ENCODE results near the gene TSC22D4. TPM values are rescaled to one million over a fixed set of nuclear protein-coding genes. Genes with fewer than 3 reads are reported as not detected.

The TSC22D4 gene
- total RNA-seq, 2 experiments from 2014 or later, result 78.5 to 85.7 TPM

DNA sequence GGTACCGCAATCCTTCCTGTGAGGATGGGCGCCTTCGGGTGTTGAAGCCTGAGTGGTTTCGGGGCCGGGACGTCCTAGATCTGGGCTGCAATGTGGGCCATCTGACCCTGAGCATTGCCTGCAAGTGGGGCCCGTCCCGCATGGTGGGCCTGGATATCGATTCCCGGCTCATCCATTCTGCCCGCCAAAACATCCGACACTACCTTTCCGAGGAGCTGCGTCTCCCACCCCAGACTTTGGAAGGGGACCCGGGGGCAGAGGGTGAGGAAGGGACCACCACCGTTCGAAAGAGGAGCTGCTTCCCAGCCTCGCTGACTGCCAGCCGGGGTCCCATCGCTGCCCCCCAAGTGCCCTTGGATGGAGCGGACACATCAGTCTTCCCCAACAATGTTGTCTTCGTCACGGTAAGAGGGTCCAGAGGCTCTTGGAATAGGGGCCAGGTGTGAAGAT, 47.7 kb downstream of the TSC22D4 start:
- peak overlapping the region; percentile 88 for H3K27ac Mint-ChIP-seq
- H3K9me3 Mint-ChIP-seq (ENCODE audit: low read depth), result peaks cover 5% of the 10 kb centered on the region
- CTCF ChIA-PET, result no interaction called here
- DNase-seq, result no peak
- peaks cover 52% of the 10 kb centered on the region for H3K4me1 Mint-ChIP-seq
- POLR2A ChIA-PET, result interaction anchor here (0.6 to 1.3 kb wide), 3 partner anchors 265 to 305 kb away, joined by 3 to 4 read pairs (median 4); no protein-coding TSS in a partner anchor
- no peak for ATAC-seq
- H3K4me3 Mint-ChIP-seq, result peak overlapping the region; percentile 77
- intact Hi-C loops (cut with DNase I, micrococcal nuclease), result loop anchor here in 1 of 2 experiments (10.0 kb wide), 1 partner anchor 243 kb away; the partner anchor contains the start of gene GNB2
- H3K27me3 Mint-ChIP-seq, result no peaks in the 10 kb centered on the region
- peaks cover 56% of the 10 kb centered on the region for H3K36me3 Mint-ChIP-seq (ENCODE audit: low read depth)

DNA sequence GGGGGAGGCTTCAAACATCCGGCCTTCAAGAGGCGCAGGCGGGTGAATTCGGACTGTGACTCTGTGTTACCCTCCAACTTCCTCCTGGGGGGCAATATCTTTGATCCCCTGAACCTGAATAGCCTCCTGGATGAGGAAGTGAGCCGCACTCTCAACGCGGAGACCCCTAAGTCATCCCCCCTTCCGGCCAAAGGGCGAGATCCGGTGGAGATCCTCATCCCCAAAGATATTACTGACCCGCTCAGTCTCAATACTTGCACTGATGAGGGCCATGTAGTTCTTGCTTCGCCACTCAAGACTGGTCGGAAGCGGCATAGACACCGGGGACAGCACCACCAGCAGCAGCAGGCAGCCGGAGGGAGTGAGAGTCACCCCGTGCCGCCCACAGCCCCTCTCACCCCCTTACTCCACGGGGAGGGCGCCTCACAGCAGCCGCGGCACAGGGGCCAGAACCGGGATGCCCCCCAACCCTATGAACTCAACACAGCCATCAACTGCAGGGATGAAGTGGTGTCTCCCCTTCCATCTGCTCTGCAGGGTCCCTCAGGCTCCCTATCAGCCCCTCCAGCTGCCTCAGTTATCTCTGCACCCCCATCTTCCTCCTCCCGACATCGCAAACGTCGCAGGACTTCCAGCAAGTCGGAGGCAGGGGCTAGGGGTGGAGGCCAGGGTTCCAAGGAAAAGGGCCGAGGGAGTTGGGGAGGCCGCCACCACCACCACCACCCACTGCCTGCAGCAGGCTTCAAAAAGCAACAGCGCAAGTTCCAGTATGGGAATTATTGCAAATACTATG, 48.3 kb downstream of the TSC22D4 start:
- Mint-ChIP-seq H3K36me3 (ENCODE audit: low read depth) (peaks cover 54% of the 10 kb centered on the region), H3K4me3 (peak overlapping the region; percentile 77), H3K27ac (peak overlapping the region; percentile 93), H3K9me3 (ENCODE audit: low read depth) (peaks cover 5% of the 10 kb centered on the region), H3K4me1 (peaks cover 52% of the 10 kb centered on the region), H3K27me3 (no peaks in the 10 kb centered on the region)
- POLR2A ChIA-PET, result interaction anchor here (0.6 to 1.3 kb wide), 7 partner anchors 155 to 814 kb away, joined by 3 to 5 read pairs (median 4); partner anchors contain the start of genes FBXO24 and LRCH4
- intact Hi-C loops (cut with DNase I, micrococcal nuclease), result loop anchor here in 1 of 2 experiments (10.0 kb wide), 1 partner anchor 244 kb away; the partner anchor contains the start of gene GNB2
- CTCF ChIA-PET, result interaction anchor here (0.8 to 1.1 kb wide), 2 partner anchors 97 to 155 kb away, joined by 3 read pairs; partner anchors contain the start of genes FBXO24 and LRCH4
- ATAC-seq (peak; percentile 3), DNase-seq (peak; percentile 76)

DNA sequence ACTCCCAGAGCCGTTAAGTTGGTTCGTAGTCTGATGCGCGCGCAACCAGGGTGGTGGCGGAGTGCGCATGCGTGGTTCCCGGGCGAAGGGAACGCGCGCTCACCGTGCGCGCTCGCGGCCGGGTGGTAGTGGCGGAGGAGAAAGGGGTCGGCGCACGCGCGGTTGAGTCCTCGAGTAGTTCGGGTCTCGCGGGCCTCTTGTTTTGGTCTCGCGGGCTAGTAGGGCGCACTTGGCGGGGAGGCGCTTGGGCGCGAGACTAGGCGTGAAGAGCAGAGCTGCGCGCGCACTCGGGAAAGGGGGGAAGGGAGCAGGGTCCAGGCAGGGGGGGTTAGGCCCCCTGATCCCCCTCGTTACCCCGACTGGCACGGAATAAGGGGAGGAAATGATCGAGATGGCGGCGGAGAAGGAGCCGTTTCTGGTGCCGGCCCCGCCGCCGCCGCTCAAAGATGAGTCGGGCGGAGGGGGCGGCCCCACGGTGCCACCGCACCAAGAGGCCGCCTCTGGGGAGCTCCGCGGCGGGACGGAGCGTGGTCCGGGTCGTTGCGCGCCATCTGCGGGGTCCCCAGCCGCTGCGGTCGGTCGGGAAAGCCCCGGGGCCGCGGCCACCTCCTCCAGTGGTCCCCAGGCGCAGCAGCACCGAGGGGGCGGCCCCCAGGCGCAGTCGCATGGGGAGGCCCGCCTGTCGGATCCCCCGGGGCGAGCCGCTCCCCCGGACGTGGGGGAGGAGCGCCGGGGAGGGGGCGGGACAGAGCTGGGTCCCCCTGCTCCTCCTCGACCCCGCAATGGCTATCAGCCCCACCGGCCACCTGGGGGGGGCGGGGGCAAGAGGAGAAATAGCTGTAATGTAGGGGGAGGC, 49.1 kb downstream of the TSC22D4 start, which contains the start of gene MEPCE:
TSS of gene MEPCE (plus strand) at position 195 of the 856 bp plus-strand sequence. CDS start at position 383, 188 bp downstream.
- ChIA-PET CTCF (interaction anchor here (0.6 to 1.1 kb wide), 3 partner anchors 98 to 168 kb away, joined by 3 to 5 read pairs (median 3); partner anchors contain the start of genes FBXO24 and LRCH4), POLR2A (interaction anchor here (0.6 to 2.2 kb wide), 23 partner anchors 8 to 925 kb away, joined by 3 to 22 read pairs (median 4); partner anchors contain the start of genes AGFG2, FBXO24, LAMTOR4 and LRCH4)
- Mint-ChIP-seq H3K9me3 (ENCODE audit: low read depth) (peaks cover 5% of the 10 kb centered on the region), H3K27me3 (no peaks in the 10 kb centered on the region), H3K36me3 (ENCODE audit: low read depth) (peaks cover 47% of the 10 kb centered on the region), H3K4me1 (peaks cover 51% of the 10 kb centered on the region), H3K27ac (peak within 1 kb of the TSS; percentile 100), H3K4me3 (peak within 1 kb of the TSS; percentile 88)
- intact Hi-C loops (cut with DNase I, micrococcal nuclease), result loop anchor here (1.0 to 10.0 kb wide), 12 partner anchors 20 to 437 kb away; partner anchors contain the start of genes AGFG2 (in 1 of the 2), COPS6 (in 1 of the 2), FBXO24 (in 1 of the 2) and GNB2 (in 1 of the 2)
- peak; percentile 97 for DNase-seq
- peak; percentile 45 for ATAC-seq

DNA sequence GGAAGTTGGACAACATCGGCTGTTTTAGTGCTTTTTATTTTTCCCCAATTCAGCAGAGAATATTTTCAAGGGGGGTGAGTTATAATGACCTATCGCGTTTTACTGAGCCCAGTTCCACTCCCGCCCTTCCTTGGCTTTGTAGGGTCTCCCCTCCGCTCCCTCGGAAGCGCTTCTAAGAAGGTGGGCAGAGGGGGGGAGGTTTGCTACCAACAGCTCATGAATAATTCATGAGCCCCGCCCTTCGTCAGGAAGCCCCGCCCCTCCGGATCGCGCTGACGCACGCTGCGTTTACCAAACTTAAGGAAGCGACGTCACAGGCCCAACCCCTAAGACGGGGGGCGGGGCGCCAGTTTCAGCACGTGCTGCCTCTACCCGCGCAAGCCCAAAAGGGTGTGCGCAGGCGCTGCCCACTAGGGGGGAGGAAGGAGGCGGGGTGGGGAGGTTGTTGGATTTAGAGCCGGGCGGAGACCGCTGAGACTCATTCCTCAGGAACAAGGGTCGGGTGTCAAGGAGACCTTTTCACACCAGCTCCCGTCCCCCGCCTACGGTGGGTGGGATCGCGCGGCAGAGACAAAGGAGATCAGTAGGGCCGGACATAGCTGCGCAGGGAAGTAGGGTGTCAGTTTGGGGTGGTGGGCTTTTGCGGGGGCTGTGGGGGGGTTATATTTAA, 49.9 kb downstream of the TSC22D4 start:
- ATAC-seq (peak; percentile 70), DNase-seq (peak; percentile 100)
- CTCF ChIA-PET, result interaction anchor here (0.6 to 0.8 kb wide), 2 partner anchors 87 to 99 kb away, joined by 3 to 4 read pairs; no protein-coding TSS in a partner anchor
- Mint-ChIP-seq H3K9me3 (ENCODE audit: low read depth) (peaks cover 5% of the 10 kb centered on the region), H3K27ac (peak overlapping the region; percentile 100), H3K36me3 (ENCODE audit: low read depth) (peaks cover 40% of the 10 kb centered on the region), H3K4me3 (peak overlapping the region; percentile 88), H3K4me1 (peaks cover 43% of the 10 kb centered on the region), H3K27me3 (no peaks in the 10 kb centered on the region)
- POLR2A ChIA-PET, result interaction anchor here (0.6 to 2.2 kb wide), 26 partner anchors 8 to 924 kb away, joined by 3 to 22 read pairs (median 4); partner anchors contain the start of genes AGFG2, AP4M1, FBXO24 and LAMTOR4
- intact Hi-C loops (cut with DNase I, micrococcal nuclease), result loop anchor here (1.0 to 2.0 kb wide), 26 partner anchors 7 to 1021 kb away; partner anchors contain the start of genes AGFG2 (in 1 of the 2), AP4M1 (in 1 of the 2), BUD31 (in 1 of the 2) and CNPY4 (in 1 of the 2)

DNA sequence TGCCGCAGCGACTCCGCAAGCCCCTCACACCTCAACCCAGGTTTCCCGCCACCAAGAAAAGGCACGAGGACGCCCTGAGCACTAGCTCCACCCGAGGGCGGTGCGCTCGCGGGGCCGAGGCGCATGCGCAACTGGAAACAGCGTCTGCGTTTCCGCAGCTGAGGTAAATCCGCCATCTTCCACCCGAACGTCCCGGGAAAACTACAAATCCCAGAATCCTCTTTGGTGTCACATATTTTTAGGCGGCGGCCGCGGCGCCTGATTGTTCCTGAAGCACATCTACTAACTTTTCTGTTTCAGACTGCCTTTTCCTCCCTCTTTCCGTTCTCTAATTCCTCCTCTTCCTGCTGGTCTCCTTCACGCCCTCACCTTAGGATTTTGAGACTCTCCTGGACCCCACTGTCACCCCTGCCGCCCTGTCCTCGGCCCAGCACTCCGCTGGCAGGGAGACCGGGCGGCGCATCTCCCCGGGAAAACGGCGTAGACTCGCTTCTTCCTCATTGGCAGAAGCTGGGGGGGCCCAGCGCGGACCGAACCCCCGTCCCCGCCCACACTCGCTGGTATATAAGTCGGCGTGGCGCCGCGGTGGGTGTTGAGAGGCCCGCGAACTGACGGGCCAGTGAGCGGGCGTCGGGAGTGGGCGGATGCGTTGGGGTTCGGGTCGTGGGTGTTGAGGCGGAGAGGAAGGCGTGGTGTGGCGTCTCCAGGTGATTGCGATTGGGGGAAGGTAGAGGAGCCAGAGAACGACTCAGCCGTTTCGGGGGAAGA, 50.6 kb downstream of the TSC22D4 start, which contains the start of gene ZCWPW1:
TSS of gene ZCWPW1 (minus strand) at position 505 of the 768 bp plus-strand sequence. CDS start 8,054 bp downstream, outside the sequence.
- Mint-ChIP-seq H3K4me3 (peak within 1 kb of the TSS; percentile 88), H3K4me1 (peaks cover 36% of the 10 kb centered on the region), H3K9me3 (ENCODE audit: low read depth) (peaks cover 5% of the 10 kb centered on the region), H3K27ac (peak within 1 kb of the TSS; percentile 100), H3K27me3 (no peaks in the 10 kb centered on the region), H3K36me3 (ENCODE audit: low read depth) (peaks cover 33% of the 10 kb centered on the region)
- POLR2A ChIA-PET, result interaction anchor here (0.6 to 2.2 kb wide), 27 partner anchors 8 to 924 kb away, joined by 3 to 22 read pairs (median 4); partner anchors contain the start of genes AGFG2, AP4M1, FBXO24 and LAMTOR4
- intact Hi-C loops (cut with DNase I, micrococcal nuclease), result loop anchor here (1.0 to 2.0 kb wide), 21 partner anchors 8 to 1020 kb away; partner anchors contain the start of genes AP4M1 (in 1 of the 2), BUD31 (in 1 of the 2), CNPY4 (in 1 of the 2) and COPS6 (in 1 of the 2)
- DNase-seq (peak; percentile 98), ATAC-seq (peak; percentile 60)
- CTCF ChIA-PET, result interaction anchor here (0.6 to 1.0 kb wide), 3 partner anchors 88 to 325 kb away, joined by 3 to 4 read pairs (median 3); no protein-coding TSS in a partner anchor

DNA sequence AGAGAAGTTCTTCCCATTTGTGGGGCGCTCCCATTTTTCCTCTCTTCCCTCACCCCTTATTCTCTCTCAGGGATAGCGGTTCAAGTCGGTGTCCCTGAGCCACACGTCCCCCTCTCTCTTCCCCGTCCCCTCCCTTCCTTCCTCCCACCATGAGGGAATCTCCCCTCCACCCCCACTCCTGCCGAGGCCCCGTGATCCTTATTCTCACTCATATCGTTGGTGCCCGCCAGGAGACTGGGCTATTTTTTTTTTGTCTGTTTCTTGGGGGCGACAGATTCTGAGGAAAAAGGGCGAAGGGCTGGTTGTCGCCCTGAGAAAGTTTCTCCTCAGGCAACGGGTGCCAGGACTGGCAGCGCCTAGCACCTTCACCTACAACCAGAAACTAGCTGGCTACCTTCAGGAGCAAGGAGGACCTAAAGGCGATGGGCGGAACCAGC, 51.2 kb downstream of the TSC22D4 start:
- Mint-ChIP-seq H3K27ac (peak overlapping the region; percentile 100), H3K27me3 (no peaks in the 10 kb centered on the region), H3K9me3 (ENCODE audit: low read depth) (peaks cover 5% of the 10 kb centered on the region), H3K4me1 (peaks cover 30% of the 10 kb centered on the region), H3K4me3 (peak overlapping the region; percentile 88), H3K36me3 (ENCODE audit: low read depth) (peaks cover 27% of the 10 kb centered on the region)
- ChIA-PET CTCF (interaction anchor here (1.0 kb wide), 1 partner anchor 325 kb away, joined by 3 read pairs; no protein-coding TSS in a partner anchor), POLR2A (interaction anchor here (0.6 to 2.2 kb wide), 11 partner anchors 9 to 923 kb away, joined by 3 to 22 read pairs (median 5); partner anchors contain the start of genes FBXO24, LAMTOR4, LRCH4 and POP7)
- no peak for DNase-seq
- no peak for ATAC-seq
- intact Hi-C loops (cut with DNase I, micrococcal nuclease), result loop anchor here (1.0 to 2.0 kb wide), 21 partner anchors 9 to 1019 kb away; partner anchors contain the start of genes AP4M1 (in 1 of the 2), BUD31 (in 1 of the 2), CNPY4 (in 1 of the 2) and COPS6 (in 1 of the 2)

DNA sequence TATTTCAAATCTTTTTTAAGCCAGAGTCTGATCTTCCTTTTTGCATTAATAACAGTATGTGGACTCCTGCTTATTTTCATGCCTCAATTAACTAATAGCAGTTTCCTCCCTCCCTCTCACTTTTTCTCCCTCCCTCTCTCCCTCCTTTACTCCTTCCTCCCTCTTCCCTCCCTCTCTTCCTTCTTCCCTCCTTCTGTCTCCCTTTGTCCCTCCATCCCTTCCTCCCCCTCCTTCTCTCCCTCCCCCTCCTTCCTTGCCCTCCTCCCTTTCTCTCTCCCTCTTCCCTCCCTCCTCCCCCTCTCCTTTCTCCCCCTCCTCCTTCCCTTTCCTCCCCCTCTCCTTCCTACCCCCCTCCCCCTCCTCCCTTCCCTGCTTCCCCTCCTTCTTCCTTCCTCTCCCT, 52.5 kb downstream of the TSC22D4 start:
- H3K27me3 Mint-ChIP-seq, result no peaks in the 10 kb centered on the region
- H3K27ac Mint-ChIP-seq, result no peak overlapping the region
- H3K9me3 Mint-ChIP-seq (ENCODE audit: low read depth), result peaks cover 5% of the 10 kb centered on the region
- ChIA-PET CTCF (interaction anchor here (0.9 kb wide), 1 partner anchor 11 kb away, joined by 3 read pairs; no protein-coding TSS in a partner anchor), POLR2A (no interaction called here)
- intact Hi-C loops (cut with DNase I, micrococcal nuclease), result no loop called here
- no peak overlapping the region for H3K4me3 Mint-ChIP-seq
- peaks cover 15% of the 10 kb centered on the region for H3K36me3 Mint-ChIP-seq (ENCODE audit: low read depth)
- DNase-seq (no peak), ATAC-seq (no peak)
- H3K4me1 Mint-ChIP-seq, result peaks cover 17% of the 10 kb centered on the region

DNA sequence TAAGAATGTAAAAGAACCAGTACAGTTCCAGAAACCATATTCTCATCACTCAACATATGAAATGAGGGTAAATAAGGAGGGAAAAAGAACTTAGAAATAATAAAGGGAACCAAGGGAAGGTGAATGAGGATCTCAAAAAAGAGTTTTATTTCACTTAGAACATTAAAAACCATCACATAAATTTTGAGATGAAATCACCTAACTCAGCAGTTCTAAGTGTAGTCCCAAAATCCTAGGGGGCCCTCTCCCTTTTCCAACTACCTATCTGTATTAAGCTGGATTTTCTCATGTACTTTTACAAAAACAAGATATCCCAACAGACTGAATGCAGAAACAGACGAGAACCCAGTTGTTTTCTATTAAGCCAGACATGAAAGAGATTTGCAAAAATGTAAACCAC, 53.7 kb downstream of the TSC22D4 start:
- H3K27ac Mint-ChIP-seq, result no peak overlapping the region
- ChIA-PET CTCF (interaction anchor here (0.9 to 2.5 kb wide), 2 partner anchors 14 to 18 kb away, joined by 3 to 10 read pairs; no protein-coding TSS in a partner anchor), POLR2A (no interaction called here)
- ATAC-seq (no peak), DNase-seq (no peak)
- no peak overlapping the region for H3K4me3 Mint-ChIP-seq
- peaks cover 5% of the 10 kb centered on the region for H3K9me3 Mint-ChIP-seq (ENCODE audit: low read depth)
- H3K27me3 Mint-ChIP-seq, result no peaks in the 10 kb centered on the region
- peaks cover 6% of the 10 kb centered on the region for H3K4me1 Mint-ChIP-seq
- H3K36me3 Mint-ChIP-seq (ENCODE audit: low read depth), result peaks cover 6% of the 10 kb centered on the region
- intact Hi-C loops (cut with DNase I, micrococcal nuclease), result no loop called here

DNA sequence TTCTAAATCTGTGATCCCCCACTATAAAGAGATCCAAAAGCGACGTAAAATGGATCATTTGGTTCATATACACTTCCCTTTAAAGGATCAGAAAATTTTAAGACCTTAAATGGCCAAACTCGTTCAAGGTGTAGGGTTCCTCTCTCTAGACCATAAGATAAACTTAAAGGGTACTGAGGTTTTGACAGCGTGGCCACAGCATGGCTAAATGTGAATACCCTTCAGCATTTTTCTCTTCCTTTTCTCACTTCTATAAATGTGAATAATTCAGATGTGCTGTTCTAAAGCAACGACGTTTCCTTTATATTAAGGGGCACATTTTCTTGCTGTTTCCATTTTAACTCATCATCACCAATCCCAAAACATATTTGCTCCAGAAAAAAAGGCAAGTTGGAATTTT, 55.7 kb downstream of the TSC22D4 start:
- DNase-seq (no peak), ATAC-seq (no peak)
- no peak overlapping the region for H3K27ac Mint-ChIP-seq
- H3K4me1 Mint-ChIP-seq, result peaks cover 5% of the 10 kb centered on the region
- peaks cover 5% of the 10 kb centered on the region for H3K9me3 Mint-ChIP-seq (ENCODE audit: low read depth)
- intact Hi-C loops (cut with DNase I, micrococcal nuclease), result no loop called here
- POLR2A ChIA-PET, result no interaction called here
- H3K27me3 Mint-ChIP-seq, result no peaks in the 10 kb centered on the region
- no peak overlapping the region for H3K4me3 Mint-ChIP-seq
- CTCF ChIA-PET, result interaction anchor here (0.8 to 1.7 kb wide), 2 partner anchors 16 to 234 kb away, joined by 3 to 10 read pairs; no protein-coding TSS in a partner anchor
- H3K36me3 Mint-ChIP-seq (ENCODE audit: low read depth), result no peaks in the 10 kb centered on the region
